Measurements from ENCODE around the gene SNIP1.
"Not testable (repeated sequence)": the region's sequence is repeated elsewhere in the genome, so short reads cannot be mapped to it uniquely, and the experiment has no call there.

SNIP1 gene

GRCh38 chr1:37537378-37537777 is 16.7 kb downstream of the SNIP1 start:
- no peak overlapping the region for H3K9ac ChIP-seq (ENCODE audit: low read depth in 1 of 2, low read length in 2 of 2)
- no peaks in the 10 kb centered on the region for H3K9me3 ChIP-seq (ENCODE audit: control insufficient read depth in 1 of 2, low read length in 2 of 2)
- H3K27ac ChIP-seq (ENCODE audit: low read depth, low read length), result no peak overlapping the region
- H3K27me3 ChIP-seq (ENCODE audit: control insufficient read depth in 1 of 2, insufficient read depth in 2 of 2, low read length in 2 of 2), result no peaks in the 10 kb centered on the region
- H3K4me3 ChIP-seq (ENCODE audit: low read depth in 1 of 2, low read length in 2 of 2), result no peak overlapping the region
- peaks cover 24 to 54% of the 10 kb centered on the region in 2 donors for H3K36me3 ChIP-seq (ENCODE audit: control insufficient read depth in 1 of 2, insufficient read depth in 2 of 2, low read length in 2 of 2)
- H3K4me1 ChIP-seq (ENCODE audit: control insufficient read depth in 1 of 2, insufficient read depth in 2 of 2, low read length in 2 of 2), result no peaks in the 10 kb centered on the region

GRCh38 chr1:37533317-37534093 is 20.6 kb downstream of the SNIP1 start:
- peaks cover 17 to 26% of the 10 kb centered on the region in 2 donors for H3K36me3 ChIP-seq (ENCODE audit: control insufficient read depth in 1 of 2, insufficient read depth in 2 of 2, low read length in 2 of 2)
- no peak overlapping the region for H3K9ac ChIP-seq (ENCODE audit: low read depth in 1 of 2, low read length in 2 of 2)
- H3K4me3 ChIP-seq (ENCODE audit: low read depth in 1 of 2, low read length in 2 of 2), result no peak overlapping the region
- no peaks in the 10 kb centered on the region for H3K4me1 ChIP-seq (ENCODE audit: control insufficient read depth in 1 of 2, insufficient read depth in 2 of 2, low read length in 2 of 2)
- no peaks in the 10 kb centered on the region for H3K9me3 ChIP-seq (ENCODE audit: control insufficient read depth in 1 of 2, low read length in 2 of 2)
- H3K27me3 ChIP-seq (ENCODE audit: control insufficient read depth in 1 of 2, insufficient read depth in 2 of 2, low read length in 2 of 2), result no peaks in the 10 kb centered on the region
- H3K27ac ChIP-seq (ENCODE audit: low read depth, low read length), result no peak overlapping the region

- H3K27ac ChIP-seq (ENCODE audit: low read depth, low read length); H3K4me1 ChIP-seq (ENCODE audit: control insufficient read depth in 1 of 2, insufficient read depth in 2 of 2, low read length in 2 of 2); H3K9ac ChIP-seq (ENCODE audit: low read depth in 1 of 2, low read length in 2 of 2); H3K9me3 ChIP-seq (ENCODE audit: control insufficient read depth in 1 of 2, low read length in 2 of 2); H3K4me3 ChIP-seq (ENCODE audit: low read depth in 1 of 2, low read length in 2 of 2); H3K27me3 ChIP-seq (ENCODE audit: control insufficient read depth in 1 of 2, insufficient read depth in 2 of 2, low read length in 2 of 2): not testable (repeated sequence)
- peaks cover 12 to 21% of the 10 kb centered on the region in 2 donors for H3K36me3 ChIP-seq (ENCODE audit: control insufficient read depth in 1 of 2, insufficient read depth in 2 of 2, low read length in 2 of 2)
Observed at GRCh38 chr1:37532418-37533156, 21.5 kb downstream of the SNIP1 start.

- H3K27me3 ChIP-seq (ENCODE audit: control insufficient read depth in 1 of 2, insufficient read depth in 2 of 2, low read length in 2 of 2); H3K9ac ChIP-seq (ENCODE audit: low read depth in 1 of 2, low read length in 2 of 2); H3K36me3 ChIP-seq (ENCODE audit: control insufficient read depth in 1 of 2, insufficient read depth in 2 of 2, low read length in 2 of 2); H3K4me1 ChIP-seq (ENCODE audit: control insufficient read depth in 1 of 2, insufficient read depth in 2 of 2, low read length in 2 of 2); H3K4me3 ChIP-seq (ENCODE audit: low read depth in 1 of 2, low read length in 2 of 2); H3K9me3 ChIP-seq (ENCODE audit: control insufficient read depth in 1 of 2, low read length in 2 of 2); H3K27ac ChIP-seq (ENCODE audit: low read depth, low read length): not testable (repeated sequence)
Observed at GRCh38 chr1:37529888-37530287, 24.2 kb downstream of the SNIP1 start.

- no peaks in the 10 kb centered on the region for H3K36me3 ChIP-seq (ENCODE audit: control insufficient read depth in 1 of 2, insufficient read depth in 2 of 2, low read length in 2 of 2)
- peaks cover 5 to 8% of the 10 kb centered on the region in 2 donors for H3K4me1 ChIP-seq (ENCODE audit: control insufficient read depth in 1 of 2, insufficient read depth in 2 of 2, low read length in 2 of 2)
- H3K27me3 ChIP-seq (ENCODE audit: control insufficient read depth in 1 of 2, insufficient read depth in 2 of 2, low read length in 2 of 2), result no peaks in the 10 kb centered on the region
- H3K9ac ChIP-seq (ENCODE audit: low read depth in 1 of 2, low read length in 2 of 2), result no peak overlapping the region
- H3K27ac ChIP-seq (ENCODE audit: low read depth, low read length), result no peak overlapping the region
- H3K9me3 ChIP-seq (ENCODE audit: control insufficient read depth in 1 of 2, low read length in 2 of 2), result no peaks in the 10 kb centered on the region
- no peak overlapping the region for H3K4me3 ChIP-seq (ENCODE audit: low read depth in 1 of 2, low read length in 2 of 2)
Observed at GRCh38 chr1:37519613-37520012, 34.5 kb downstream of the SNIP1 start.

- not testable (repeated sequence) for H3K36me3 ChIP-seq (ENCODE audit: control insufficient read depth in 1 of 2, insufficient read depth in 2 of 2, low read length in 2 of 2); H3K9me3 ChIP-seq (ENCODE audit: control insufficient read depth in 1 of 2, low read length in 2 of 2); H3K27ac ChIP-seq (ENCODE audit: low read depth, low read length); H3K9ac ChIP-seq (ENCODE audit: low read depth in 1 of 2, low read length in 2 of 2); H3K27me3 ChIP-seq (ENCODE audit: control insufficient read depth in 1 of 2, insufficient read depth in 2 of 2, low read length in 2 of 2); H3K4me1 ChIP-seq (ENCODE audit: control insufficient read depth in 1 of 2, insufficient read depth in 2 of 2, low read length in 2 of 2); H3K4me3 ChIP-seq (ENCODE audit: low read depth in 1 of 2, low read length in 2 of 2)
Observed at GRCh38 chr1:37518929-37519328, 35.2 kb downstream of the SNIP1 start.

- not testable (repeated sequence) for H3K36me3 ChIP-seq (ENCODE audit: control insufficient read depth in 1 of 2, insufficient read depth in 2 of 2, low read length in 2 of 2); H3K9ac ChIP-seq (ENCODE audit: low read depth in 1 of 2, low read length in 2 of 2); H3K9me3 ChIP-seq (ENCODE audit: control insufficient read depth in 1 of 2, low read length in 2 of 2); H3K4me3 ChIP-seq (ENCODE audit: low read depth in 1 of 2, low read length in 2 of 2); H3K27me3 ChIP-seq (ENCODE audit: control insufficient read depth in 1 of 2, insufficient read depth in 2 of 2, low read length in 2 of 2); H3K27ac ChIP-seq (ENCODE audit: low read depth, low read length)
- H3K4me1 ChIP-seq (ENCODE audit: control insufficient read depth in 1 of 2, insufficient read depth in 2 of 2, low read length in 2 of 2), result peaks cover 10 to 13% of the 10 kb centered on the region in 2 donors
Observed at GRCh38 chr1:37518241-37518640, 35.9 kb downstream of the SNIP1 start.

GRCh38 chr1:37517569-37517968 is 36.5 kb downstream of the SNIP1 start:
- H3K27me3 ChIP-seq (ENCODE audit: control insufficient read depth in 1 of 2, insufficient read depth in 2 of 2, low read length in 2 of 2), result no peaks in the 10 kb centered on the region
- H3K4me3 ChIP-seq (ENCODE audit: low read depth in 1 of 2, low read length in 2 of 2), result no peak overlapping the region
- H3K9me3 ChIP-seq (ENCODE audit: control insufficient read depth in 1 of 2, low read length in 2 of 2), result no peaks in the 10 kb centered on the region
- H3K9ac ChIP-seq (ENCODE audit: low read depth in 1 of 2, low read length in 2 of 2), result no peak overlapping the region
- H3K36me3 ChIP-seq (ENCODE audit: control insufficient read depth in 1 of 2, insufficient read depth in 2 of 2, low read length in 2 of 2), result peaks cover 0 to 2% of the 10 kb centered on the region in 2 donors
- H3K4me1 ChIP-seq (ENCODE audit: control insufficient read depth in 1 of 2, insufficient read depth in 2 of 2, low read length in 2 of 2), result peaks cover 13 to 16% of the 10 kb centered on the region in 2 donors
- H3K27ac ChIP-seq (ENCODE audit: low read depth, low read length), result no peak overlapping the region

GRCh38 chr1:37515185-37516034 is 38.7 kb downstream of the SNIP1 start:
- Histone ChIP-seq H3K4me3 (ENCODE audit: low read depth in 1 of 2, low read length in 2 of 2) (peak overlapping the region; percentile 73 to 85), H3K9me3 (ENCODE audit: control insufficient read depth in 1 of 2, low read length in 2 of 2) (no peaks in the 10 kb centered on the region), H3K27ac (ENCODE audit: low read depth, low read length) (peak overlapping the region; percentile 88), H3K9ac (ENCODE audit: low read depth in 1 of 2, low read length in 2 of 2) (peak overlapping the region; percentile 57 to 98), H3K36me3 (ENCODE audit: control insufficient read depth in 1 of 2, insufficient read depth in 2 of 2, low read length in 2 of 2) (peaks cover 0 to 12% of the 10 kb centered on the region in 2 donors), H3K27me3 (ENCODE audit: control insufficient read depth in 1 of 2, insufficient read depth in 2 of 2, low read length in 2 of 2) (no peaks in the 10 kb centered on the region), H3K4me1 (ENCODE audit: control insufficient read depth in 1 of 2, insufficient read depth in 2 of 2, low read length in 2 of 2) (peaks cover 13 to 16% of the 10 kb centered on the region in 2 donors)
